ENCODE data around the gene RALGDS.

DNA sequence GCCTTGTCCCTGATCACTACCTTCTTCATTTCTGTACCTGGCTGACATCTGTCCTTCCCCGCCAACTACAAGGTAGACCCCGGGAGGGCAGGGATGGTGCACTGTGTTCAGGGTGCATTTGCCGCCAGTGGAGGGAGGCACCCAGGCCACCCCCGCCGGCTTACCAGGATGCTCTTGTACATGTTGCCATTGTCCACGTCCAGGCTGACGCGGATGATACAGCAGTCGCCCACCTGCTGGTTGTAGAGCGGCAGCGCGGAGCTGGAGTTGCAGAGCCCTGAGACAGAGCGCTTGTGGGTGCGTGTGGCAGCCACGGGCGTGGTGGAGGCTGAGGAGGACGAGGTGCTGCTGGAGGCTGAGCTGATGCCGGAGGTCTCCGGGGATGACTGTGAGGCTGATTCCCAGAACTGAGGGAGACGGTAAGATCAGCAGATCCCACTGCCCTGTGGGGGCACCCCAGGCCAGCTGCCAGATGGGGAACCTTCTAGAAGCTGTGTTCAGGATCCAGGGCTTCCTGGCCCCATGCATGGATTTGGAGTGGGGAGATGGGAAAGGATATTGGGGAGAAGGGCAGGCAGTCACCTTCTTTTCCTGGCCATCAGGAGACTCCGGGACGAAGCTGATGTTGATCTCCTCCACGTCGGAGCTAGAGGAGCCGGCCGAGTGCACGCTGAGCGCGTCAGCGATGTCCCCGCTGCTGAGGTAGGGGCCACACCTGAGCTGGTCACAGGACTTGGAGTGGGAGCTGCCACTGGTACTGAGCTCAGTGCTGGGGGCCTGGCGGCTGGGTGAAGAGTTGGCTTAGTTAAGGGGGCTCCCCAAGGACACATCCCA, 19.5 kb downstream of the RALGDS start:
- no peak for TF ChIP-seq EZH2phosphoT487 (IDR thresholded peaks at IDR 0.05; ENCODE audit: low read depth)
- TF ChIP-seq CTCF (IDR thresholded peaks at IDR 0.05; ENCODE audit: low read depth, low read length), result no peak
